Retina (tissue), 1 donor: ENCODE measurements around the gene CA9.
A peak's percentile ranks its signal among the peaks of the same experiment; 100 is the strongest.

ENCODE experiments used
- DNase-seq: peaks from one replicate; pipeline ENCODE4 v3.0.0-alpha.2; 2016

The CA9 gene

DNA sequence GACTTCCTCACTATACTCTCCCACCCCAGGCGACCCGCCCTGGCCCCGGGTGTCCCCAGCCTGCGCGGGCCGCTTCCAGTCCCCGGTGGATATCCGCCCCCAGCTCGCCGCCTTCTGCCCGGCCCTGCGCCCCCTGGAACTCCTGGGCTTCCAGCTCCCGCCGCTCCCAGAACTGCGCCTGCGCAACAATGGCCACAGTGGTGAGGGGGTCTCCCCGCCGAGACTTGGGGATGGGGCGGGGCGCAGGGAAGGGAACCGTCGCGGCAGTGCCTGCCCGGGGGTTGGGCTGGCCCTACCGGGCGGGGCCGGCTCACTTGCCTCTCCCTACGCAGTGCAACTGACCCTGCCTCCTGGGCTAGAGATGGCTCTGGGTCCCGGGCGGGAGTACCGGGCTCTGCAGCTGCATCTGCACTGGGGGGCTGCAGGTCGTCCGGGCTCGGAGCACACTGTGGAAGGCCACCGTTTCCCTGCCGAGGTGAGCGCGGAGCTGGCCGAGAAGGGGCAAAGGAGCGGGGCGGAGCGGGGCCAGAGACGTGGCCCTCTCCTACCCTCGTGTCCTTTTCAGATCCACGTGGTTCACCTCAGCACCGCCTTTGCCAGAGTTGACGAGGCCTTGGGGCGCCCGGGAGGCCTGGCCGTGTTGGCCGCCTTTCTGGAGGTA, 2.1 kb downstream of the CA9 start:
- peak; percentile 85 for DNase-seq

DNA sequence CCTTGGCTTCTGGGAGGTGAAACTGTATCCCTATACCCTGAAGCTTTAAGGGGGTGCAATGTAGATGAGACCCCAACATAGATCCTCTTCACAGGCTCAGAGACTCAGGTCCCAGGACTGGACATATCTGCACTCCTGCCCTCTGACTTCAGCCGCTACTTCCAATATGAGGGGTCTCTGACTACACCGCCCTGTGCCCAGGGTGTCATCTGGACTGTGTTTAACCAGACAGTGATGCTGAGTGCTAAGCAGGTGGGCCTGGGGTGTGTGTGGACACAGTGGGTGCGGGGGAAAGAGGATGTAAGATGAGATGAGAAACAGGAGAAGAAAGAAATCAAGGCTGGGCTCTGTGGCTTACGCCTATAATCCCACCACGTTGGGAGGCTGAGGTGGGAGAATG, 5.4 kb downstream of the CA9 start:
- DNase-seq = no peak

DNA sequence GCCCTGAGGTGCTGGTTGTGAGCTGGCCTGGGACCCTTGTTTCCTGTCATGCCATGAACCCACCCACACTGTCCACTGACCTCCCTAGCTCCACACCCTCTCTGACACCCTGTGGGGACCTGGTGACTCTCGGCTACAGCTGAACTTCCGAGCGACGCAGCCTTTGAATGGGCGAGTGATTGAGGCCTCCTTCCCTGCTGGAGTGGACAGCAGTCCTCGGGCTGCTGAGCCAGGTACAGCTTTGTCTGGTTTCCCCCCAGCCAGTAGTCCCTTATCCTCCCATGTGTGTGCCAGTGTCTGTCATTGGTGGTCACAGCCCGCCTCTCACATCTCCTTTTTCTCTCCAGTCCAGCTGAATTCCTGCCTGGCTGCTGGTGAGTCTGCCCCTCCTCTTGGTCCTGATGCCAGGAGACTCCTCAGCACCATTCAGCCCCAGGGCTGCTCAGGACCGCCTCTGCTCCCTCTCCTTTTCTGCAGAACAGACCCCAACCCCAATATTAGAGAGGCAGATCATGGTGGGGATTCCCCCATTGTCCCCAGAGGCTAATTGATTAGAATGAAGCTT, 6.1 kb downstream of the CA9 start:
- DNase-seq = no peak

DNA sequence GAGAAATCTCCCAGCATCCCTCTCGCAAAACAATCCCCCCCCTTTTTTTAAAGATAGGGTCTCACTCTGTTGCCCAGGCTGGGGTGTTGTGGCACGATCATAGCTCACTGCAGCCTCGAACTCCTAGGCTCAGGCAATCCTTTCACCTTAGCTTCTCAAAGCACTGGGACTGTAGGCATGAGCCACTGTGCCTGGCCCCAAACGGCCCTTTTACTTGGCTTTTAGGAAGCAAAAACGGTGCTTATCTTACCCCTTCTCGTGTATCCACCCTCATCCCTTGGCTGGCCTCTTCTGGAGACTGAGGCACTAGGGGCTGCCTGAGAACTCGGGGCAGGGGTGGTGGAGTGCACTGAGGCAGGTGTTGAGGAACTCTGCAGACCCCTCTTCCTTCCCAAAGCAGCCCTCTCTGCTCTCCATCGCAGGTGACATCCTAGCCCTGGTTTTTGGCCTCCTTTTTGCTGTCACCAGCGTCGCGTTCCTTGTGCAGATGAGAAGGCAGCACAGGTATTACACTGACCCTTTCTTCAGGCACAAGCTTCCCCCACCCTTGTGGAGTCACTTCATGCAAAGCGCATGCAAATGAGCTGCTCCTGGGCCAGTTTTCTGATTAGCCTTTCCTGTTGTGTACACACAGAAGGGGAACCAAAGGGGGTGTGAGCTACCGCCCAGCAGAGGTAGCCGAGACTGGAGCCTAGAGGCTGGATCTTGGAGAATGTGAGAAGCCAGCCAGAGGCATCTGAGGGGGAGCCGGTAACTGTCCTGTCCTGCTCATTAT, 6.8 kb downstream of the CA9 start:
- no peak for DNase-seq

DNA sequence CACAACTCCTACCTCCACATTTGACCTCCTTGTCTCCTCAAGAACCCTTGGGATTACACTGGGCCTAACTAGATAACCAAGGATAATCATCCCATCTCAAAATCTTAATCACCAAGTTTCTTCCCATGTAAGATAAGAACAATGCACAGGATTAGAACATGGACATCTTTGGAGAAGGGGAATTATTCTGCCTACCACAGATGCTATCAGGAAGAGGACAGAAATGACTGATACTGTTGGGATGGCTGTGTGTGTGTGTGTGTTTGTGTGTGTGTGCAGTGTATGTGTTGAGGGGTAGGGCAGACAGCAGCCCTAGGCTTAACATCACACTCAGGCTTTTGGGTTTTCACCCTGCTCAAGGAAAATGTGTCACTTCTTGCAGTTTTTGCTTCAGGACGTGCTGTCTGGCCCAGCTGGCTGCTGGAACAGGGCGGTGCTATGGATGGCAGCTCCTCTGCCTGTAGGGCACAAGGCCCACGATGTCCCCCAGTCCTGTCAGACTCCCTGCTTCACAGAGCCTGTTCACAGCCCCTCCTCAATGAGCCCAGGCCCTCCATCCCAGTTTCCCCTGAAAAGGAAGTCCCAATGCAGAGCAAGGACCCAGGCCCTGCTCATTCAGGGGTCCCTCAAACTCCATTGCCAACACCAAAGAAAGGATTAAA, 7.7 kb downstream of the CA9 start:
- DNase-seq = no peak

DNA sequence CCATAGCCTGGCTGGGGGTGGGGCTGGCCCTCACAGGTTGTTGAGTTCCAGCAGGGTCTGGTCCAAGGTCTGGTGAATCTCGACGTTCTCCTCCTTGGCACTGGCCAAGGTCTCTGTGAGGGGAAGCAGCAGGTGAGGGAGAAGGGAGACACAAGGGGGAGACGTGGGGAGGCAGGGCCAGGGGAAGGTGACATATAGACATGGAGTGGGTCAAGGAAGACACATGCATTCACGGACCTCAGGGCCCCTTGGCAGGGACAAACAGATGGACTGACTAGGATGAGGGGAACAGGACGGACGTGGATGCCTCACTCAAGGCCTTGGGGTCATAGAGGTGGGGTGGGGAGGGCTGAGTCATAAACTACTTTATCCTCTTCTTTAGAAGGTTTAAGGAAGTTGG, 8.3 kb downstream of the CA9 start:
- DNase-seq = no peak

DNA sequence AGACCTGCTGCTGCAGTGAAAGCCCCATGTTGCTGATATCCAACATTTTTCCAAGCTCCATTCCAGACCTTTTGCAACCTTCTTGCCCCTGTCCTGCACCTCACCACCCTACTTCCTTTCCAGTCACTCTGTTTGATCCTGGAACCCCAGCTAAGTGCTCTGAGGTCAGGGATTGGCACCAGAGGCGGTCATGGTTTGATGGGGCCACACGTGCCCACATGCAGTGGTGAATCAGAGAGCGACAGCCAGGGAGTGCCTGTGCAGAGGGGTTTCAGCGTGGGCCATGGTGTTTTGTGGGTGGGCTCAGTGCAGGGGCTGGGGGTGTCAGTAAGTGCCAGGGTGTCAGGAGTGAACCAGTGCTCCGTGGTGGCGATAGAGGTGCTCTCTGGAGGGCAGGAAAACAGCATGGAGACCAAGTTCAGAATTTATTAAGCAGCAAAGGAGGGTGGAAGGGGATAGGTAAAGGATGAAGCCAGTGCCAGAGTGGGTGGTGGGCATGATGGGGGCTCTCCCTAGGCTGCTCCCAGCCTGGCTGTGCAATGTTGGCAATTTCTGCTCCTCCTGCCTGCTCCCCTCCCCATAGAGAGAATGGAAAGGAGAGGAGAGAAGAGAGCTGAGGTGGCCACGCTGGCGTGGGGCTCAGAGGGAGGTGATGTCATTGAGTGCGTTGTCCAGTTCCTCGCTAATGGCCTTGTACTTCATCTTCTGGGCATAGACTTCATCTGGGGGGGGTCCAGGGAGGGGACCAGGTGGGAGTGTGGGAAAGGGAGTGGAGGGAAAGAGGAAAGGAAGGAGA, 9.0 kb downstream of the CA9 start:
- DNase-seq = no peak

DNA sequence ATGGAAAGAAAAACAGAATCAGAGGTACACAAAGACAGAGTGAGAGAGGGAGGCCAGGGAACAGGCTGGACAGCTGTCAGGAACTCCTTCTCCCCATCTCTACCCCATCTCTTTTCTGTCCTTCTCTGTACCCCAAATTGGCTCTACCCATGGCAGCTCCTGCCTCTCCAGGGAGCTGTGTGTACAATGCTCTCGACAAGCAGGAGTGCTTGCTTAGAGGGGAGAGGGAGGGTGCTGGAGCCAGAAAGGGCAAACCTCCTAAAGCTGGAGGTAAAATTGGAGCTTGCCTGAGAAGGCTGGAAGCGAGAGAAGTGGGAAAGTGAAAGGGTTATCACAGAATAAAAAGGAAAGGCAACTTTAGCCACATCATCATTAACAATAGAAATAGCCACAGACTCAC, 9.6 kb downstream of the CA9 start:
- no peak for DNase-seq

DNA sequence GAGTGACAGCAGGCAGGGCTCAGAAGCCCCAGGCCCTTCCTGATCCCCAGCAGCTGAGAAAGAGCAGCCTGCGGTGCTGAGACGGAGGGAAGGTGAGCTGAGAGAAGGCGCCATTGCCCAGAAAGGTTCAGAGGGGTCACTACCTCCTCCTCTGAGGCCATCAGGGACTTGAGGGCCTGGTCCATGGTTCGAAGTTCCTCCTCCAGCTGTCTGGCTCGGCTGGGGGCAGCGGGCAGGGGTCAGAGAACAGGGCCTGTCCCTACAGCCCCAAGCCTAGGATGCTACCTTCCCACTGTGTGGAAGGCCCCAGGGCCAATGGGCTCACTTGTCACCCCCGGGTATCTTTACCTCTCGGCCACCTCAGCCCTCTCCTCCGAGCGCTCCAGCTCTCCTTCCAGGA, 11.2 kb downstream of the CA9 start:
- DNase-seq = no peak

DNA sequence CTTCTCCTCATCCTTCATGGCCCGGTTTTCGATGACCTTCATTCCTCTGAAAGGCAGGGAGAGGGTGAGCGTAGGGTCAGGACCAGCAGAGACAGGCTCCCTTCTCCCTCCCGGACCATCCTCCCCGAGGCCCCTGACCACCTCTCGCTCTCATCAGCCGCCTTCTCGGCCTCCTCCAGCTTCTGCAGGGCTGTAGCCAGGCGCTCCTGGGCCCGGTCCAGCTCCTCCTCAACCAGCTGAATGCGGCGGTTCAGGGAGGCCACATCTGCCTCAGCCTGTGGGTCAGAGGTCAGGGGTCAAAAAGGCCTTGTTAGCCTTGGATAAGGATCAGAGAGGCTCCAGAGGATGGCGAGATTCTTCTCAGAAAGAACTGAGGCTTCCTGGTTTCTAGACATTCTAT, 11.8 kb downstream of the CA9 start:
- DNase-seq = no peak

DNA sequence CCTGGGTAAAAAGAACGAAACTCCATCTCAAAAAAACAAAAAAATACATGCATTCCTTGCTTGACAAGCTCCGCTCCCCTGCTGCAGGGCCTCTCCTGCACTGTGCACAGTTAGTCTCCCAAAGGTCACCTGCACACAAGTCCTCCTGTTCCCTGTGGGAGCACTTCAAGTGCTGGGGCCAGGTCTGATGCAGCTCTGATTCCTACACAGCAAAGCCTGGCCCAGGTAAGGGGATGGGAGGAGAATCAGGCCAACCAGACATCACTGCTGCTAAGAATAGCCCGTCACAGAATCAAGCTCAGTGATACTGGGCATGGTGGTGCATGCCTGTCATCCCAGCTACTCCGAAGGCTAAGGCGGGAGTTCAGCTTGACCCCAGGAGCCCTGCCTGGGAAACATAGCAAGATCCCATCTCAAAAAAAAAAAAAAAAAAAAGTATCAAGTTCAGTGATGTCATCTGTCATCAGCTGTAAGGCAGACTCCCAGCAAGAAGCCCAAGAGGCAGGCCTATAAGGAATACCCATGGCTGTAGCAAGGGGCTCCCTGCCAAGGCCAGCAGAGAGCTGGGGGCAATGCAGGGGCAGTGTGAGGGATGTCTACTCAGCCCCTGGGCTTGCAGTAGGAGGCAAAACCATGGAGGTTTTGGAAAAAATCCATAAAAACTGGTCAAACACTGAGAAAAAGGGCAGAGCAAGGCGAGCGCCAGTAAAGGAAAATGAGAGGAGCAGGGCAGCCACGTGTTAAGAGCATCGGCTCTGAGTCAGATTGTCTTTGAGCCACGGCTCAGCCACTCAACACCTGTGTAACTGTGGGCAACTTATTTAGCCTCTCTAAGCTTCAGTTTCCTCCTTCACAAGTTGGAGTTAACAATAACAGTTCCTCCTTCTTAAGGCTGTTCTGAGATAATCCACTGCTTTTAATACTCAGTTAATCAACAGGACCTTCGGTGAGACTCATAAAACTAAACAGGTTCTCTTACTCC, 12.8 kb downstream of the CA9 start:
- no peak for DNase-seq

DNA sequence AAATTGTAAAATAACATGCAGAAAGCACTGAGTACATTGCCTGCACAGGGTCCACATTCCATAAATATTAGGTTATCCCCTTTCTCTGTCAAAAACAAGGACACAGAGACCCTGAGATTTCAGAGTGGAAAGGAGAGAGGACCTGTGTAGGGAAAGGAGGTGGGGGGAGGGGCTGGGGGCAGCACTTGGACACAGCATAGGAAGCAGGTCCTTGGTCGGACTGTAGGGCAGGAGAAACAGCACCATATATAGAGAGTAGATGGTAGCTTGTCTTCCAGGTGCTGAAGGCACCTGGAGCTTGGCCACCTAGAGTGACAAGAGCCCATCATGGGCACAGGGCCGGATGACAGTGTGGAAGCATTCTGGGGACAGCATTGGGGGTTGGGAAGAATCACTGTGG, 13.6 kb downstream of the CA9 start:
- no peak for DNase-seq

DNA sequence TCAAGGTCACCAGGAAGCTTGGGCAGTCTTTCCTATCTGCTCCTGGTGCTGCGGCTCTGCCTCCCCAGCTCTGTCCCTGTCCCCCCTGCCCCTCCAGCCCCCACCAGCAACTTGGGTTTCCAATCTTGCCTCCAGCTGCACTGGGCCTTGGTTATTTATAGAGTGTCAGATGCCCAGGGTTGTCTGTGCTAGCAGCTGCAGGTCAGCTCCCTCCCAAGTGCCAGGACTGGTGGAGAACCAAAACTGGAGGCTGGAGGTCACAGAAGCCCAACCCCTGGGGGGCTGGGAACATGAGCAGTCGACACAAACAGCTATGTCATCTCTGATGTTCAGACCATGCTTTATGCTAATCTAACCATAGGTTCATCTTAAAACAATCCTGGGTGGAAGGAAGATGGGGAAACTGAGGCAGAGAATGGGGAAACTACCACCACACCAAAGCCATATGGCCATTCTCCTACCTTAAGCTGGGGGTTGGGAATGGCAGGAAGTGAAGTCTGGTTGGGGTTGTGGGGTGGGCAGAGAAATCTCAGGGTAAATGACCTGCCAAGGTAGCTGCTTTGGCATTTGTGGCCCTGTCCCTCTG, 14.3 kb downstream of the CA9 start:
- no peak for DNase-seq

DNA sequence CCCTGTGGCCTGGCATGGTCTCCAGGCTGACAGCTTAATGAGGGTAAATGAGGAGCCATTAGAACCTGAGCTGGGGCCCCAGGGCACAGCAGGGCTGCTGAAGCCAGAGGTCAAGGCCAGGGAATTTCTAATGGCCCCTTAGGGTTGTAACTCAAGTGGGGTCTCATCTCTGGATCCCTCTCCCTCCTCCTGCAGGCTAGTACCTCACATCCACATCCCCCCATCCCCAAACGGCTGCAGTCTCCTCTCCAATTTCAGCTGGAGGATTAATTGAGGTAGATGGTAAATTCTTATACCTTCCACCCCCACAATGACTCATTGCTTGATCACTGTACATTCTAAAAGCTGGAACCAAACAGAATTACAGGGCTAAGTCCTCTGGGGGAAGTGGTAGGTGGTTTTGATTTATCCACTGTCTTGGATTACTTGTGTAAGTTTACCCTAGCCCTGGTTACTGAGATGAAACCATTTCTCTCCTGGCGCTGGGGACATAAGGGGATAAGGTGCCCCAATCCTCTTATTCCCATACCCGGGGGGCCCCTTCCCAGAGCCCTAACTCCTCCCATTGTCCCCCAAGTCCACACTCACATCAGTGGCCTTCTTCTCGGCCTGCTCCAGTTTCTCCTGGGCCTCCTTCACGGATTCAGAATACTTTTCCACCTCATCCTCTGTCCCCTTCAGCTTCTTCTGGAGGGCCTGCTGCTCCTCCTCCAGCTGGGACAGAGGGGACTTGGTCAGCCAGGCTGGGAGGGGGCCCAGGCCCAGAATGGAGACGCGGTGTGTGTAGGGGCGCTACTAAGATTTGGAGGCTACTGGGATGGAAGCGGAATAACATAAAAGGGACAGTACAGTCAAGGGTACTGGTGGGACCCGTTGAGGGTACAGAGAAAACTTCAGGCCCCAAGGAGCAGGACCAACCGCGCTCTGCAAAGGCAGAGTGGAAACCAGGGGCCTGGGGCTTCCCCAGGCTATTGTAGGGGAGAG, 15.1 kb downstream of the CA9 start:
- no peak for DNase-seq

DNA sequence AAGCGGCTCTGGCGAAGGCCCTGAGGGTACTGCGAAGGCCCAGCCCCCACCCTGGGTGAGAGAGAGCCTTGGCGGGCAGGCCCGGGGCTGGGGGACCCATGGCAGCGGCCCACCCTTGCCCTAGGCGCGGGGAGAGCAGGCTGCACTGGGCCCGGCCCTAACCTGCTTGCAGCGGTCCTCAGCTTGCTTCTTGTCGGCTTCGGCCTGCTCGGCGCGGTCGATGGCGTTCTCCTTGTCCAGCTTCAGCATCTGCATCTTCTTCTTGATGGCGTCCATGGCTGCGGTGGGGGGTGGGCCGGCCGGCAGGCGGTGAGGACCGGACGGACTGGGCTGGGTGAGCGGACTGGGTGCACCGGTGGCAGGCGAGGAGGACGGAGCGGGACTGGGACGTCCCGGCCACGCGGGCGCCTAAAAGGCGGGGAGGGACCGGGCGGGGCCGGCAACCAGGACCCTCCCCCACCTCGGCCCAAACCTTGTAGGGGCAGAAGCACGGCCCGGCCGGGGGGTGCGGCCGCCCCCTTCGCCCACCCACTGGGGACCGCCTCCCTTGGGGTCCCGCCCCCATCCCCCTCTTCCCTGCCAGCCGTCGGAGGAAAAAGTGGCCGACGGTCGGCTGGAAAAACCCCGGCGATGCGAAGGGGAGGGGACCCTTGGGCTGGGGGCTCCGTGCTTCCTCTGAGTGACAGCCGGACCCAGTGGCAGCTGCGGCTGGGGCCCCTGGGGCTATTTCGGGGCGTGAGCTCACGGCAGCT, 16.0 kb downstream of the CA9 start, which contains the start of gene TPM2:
TPM2 (minus strand) TSS at position 384 of the 752 bp plus-strand sequence; CDS start at position 276, 108 bp downstream.
- DNase-seq = peak; percentile 67

DNA sequence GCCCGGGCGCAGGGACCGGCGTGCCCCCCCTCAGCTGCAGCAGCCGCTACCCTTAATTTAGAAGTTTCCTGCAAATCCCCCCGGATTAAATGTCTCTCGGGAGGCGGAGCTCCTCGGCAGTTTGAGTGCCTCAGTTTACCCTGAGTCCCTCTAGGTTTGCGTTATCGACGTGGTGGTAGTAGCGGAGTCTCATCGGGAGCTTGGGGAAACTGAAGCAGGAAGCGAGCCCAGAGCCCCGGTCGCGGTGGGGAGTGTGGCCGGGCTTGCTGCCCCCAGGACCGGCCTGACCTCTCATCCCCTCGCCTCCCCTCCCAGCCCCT, 16.5 kb downstream of the CA9 start:
- peak; percentile 57 for DNase-seq

DNA sequence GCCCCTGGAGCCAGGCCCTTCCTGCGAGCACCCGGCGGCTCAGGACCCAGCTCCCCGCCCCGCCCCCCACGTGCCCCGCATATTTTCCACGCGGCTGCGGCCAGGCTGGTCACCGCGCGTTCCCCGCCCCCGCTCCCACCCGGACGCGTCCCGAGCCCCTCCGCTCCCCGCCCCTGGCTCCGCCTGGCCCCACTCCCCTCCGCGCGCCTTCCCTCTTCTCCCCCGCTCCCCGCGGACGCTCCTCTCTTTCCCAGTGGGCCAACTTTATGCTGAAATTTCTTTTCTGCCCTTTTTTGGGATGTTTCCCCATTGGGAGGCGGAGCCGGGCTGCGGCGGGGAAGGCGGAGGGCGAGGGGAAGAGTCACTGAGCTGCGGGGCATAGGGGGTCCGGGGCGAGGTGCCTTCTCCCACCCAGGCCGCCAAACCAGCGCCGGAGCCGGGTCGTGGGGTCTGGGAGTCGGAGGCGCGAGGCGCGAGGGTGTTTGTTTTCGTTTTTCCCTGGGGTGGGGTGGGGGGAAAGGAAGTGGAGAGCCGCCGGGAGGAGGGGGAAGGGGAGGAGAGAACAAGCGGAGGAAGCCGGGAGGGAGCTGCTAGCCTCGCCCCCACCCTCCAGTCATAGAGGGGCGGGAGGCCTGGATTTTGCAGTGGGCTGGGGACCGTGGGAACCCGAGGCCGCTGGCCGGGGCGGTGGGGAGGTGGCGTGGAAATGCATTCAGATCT, 17.0 kb downstream of the CA9 start:
- peak; percentile 44 for DNase-seq

DNA sequence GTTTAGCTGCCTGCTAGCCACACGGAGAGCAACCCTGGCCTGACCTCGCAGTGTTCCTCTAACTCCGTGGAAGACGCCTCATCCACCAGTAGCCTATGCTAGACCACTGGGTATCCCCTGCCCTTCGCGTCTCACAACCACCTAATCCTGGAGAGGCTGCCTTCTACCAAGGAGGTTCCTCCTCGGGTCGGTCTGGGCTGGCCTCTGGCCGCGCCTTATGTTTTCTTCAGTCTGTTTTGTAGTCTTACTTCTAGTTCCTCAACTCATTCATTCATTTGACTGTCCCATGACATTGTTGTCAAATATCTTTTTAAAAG, 17.6 kb downstream of the CA9 start:
- DNase-seq = no peak
